H1 (cell line): ENCODE measurements around the gene MTFP1. TPM values are rescaled to one million over a fixed set of nuclear protein-coding genes. Genes with fewer than 3 reads are reported as not detected.

Source experiments
- CBX8 ChIP-seq: fragments of 300-800, 300-1000 bp; sonication (generic); IDR thresholded peaks from 2 replicates; pipeline ENCODE4 v1.7.1; 2016; ENCODE audit warnings: low read depth, low read length, borderline replicate concordance
- polyA plus RNA-seq, 7 experiments: library from polyadenylated mRNA; depleted of rRNA in 3 of 7; stranded (reverse) in 5 of 7; unstranded in 2 of 7; fragments of >200 nt in 5 of 7; fragments of 200-250 nt in 2 of 7; gene quantifications; 1 replicate in 5 of 7; 2 replicates in 1 of 7; 4 replicates in 1 of 7; pipeline versions ENCODE4 v1.2.1 to v1.2.3, GENCODE V29; 2011 to 2013; ENCODE audit warnings: missing spikeins in 2 of 7, mixed read lengths in 2 of 7
- total RNA-seq: library from RNA; stranded (reverse); fragmentation: NEBNext Ultra II Directional; extraction: Animal tissue kit (Norgen Biotek cat#: 25700); gene quantifications from 2 replicates; pipeline ENCODE4 v1.2.1, GENCODE V29; 2021
- TF ChIP-seq, protein P1 (sequence below): fragments of 300-600 bp; sonication (generic); IDR thresholded peaks from 2 replicates; pipeline ENCODE4 v1.7.1; 2012; ENCODE audit warnings: low read length, moderate library complexity, mild to moderate bottlenecking, inconsistent platforms; ENCODE audit not compliant: insufficient replicate concordance

The MTFP1 gene
- total and polyA plus RNA-seq, 2 of the 8 experiments (the other 6 are each of a cell fraction or from before 2014, with no cell fraction given): 59.8 to 98.8 TPM

GRCh38 chr22:30380011-30380410 is 45.6 kb upstream of the MTFP1 start (continued):
- TF ChIP-seq, protein P1, sequence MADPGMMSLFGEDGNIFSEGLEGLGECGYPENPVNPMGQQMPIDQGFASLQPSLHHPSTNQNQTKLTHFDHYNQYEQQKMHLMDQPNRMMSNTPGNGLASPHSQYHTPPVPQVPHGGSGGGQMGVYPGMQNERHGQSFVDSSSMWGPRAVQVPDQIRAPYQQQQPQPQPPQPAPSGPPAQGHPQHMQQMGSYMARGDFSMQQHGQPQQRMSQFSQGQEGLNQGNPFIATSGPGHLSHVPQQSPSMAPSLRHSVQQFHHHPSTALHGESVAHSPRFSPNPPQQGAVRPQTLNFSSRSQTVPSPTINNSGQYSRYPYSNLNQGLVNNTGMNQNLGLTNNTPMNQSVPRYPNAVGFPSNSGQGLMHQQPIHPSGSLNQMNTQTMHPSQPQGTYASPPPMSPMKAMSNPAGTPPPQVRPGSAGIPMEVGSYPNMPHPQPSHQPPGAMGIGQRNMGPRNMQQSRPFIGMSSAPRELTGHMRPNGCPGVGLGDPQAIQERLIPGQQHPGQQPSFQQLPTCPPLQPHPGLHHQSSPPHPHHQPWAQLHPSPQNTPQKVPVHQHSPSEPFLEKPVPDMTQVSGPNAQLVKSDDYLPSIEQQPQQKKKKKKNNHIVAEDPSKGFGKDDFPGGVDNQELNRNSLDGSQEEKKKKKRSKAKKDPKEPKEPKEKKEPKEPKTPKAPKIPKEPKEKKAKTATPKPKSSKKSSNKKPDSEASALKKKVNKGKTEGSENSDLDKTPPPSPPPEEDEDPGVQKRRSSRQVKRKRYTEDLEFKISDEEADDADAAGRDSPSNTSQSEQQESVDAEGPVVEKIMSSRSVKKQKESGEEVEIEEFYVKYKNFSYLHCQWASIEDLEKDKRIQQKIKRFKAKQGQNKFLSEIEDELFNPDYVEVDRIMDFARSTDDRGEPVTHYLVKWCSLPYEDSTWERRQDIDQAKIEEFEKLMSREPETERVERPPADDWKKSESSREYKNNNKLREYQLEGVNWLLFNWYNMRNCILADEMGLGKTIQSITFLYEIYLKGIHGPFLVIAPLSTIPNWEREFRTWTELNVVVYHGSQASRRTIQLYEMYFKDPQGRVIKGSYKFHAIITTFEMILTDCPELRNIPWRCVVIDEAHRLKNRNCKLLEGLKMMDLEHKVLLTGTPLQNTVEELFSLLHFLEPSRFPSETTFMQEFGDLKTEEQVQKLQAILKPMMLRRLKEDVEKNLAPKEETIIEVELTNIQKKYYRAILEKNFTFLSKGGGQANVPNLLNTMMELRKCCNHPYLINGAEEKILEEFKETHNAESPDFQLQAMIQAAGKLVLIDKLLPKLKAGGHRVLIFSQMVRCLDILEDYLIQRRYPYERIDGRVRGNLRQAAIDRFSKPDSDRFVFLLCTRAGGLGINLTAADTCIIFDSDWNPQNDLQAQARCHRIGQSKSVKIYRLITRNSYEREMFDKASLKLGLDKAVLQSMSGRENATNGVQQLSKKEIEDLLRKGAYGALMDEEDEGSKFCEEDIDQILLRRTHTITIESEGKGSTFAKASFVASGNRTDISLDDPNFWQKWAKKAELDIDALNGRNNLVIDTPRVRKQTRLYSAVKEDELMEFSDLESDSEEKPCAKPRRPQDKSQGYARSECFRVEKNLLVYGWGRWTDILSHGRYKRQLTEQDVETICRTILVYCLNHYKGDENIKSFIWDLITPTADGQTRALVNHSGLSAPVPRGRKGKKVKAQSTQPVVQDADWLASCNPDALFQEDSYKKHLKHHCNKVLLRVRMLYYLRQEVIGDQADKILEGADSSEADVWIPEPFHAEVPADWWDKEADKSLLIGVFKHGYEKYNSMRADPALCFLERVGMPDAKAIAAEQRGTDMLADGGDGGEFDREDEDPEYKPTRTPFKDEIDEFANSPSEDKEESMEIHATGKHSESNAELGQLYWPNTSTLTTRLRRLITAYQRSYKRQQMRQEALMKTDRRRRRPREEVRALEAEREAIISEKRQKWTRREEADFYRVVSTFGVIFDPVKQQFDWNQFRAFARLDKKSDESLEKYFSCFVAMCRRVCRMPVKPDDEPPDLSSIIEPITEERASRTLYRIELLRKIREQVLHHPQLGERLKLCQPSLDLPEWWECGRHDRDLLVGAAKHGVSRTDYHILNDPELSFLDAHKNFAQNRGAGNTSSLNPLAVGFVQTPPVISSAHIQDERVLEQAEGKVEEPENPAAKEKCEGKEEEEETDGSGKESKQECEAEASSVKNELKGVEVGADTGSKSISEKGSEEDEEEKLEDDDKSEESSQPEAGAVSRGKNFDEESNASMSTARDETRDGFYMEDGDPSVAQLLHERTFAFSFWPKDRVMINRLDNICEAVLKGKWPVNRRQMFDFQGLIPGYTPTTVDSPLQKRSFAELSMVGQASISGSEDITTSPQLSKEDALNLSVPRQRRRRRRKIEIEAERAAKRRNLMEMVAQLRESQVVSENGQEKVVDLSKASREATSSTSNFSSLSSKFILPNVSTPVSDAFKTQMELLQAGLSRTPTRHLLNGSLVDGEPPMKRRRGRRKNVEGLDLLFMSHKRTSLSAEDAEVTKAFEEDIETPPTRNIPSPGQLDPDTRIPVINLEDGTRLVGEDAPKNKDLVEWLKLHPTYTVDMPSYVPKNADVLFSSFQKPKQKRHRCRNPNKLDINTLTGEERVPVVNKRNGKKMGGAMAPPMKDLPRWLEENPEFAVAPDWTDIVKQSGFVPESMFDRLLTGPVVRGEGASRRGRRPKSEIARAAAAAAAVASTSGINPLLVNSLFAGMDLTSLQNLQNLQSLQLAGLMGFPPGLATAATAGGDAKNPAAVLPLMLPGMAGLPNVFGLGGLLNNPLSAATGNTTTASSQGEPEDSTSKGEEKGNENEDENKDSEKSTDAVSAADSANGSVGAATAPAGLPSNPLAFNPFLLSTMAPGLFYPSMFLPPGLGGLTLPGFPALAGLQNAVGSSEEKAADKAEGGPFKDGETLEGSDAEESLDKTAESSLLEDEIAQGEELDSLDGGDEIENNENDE: no peak
- TF ChIP-seq CBX8: no peak
